OCI-M2 (cell line): Measurements from ENCODE around the gene NPIPB12.
"Not testable (repeated sequence)": the region's sequence is repeated elsewhere in the genome, so short reads cannot be mapped to it uniquely, and the experiment has no call there.

Experiments used
- DNase-seq: peaks from one replicate; lab custom pipeline; 2025; ENCODE audit not compliant: unreplicated experiment; lab: John Stamatoyannopoulos, UW

NPIPB12 gene

DNA sequence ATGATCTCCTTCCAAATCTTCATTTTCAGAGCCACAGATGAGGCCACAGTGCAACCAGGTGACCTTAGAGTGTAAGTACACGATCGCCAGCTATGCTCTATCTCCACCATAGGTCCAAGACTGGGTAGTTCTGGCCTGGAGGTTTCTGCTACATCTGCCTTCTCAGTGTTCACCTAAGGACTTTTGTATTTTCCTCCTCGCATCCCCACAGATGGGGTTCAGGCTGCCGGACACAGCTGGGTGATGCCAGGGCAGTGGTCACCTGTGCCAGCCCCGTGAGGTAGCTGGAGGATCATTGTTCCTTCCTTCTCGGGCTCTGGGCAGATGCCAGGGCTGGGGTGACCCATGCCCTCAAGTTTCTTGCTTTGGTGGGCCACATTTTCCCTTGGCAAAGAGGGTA, at the start of gene NPIPB12:
Gene NPIPB12, minus strand, starts transcription at position 101 of the 400 bp plus-strand sequence.
- not testable (repeated sequence) for DNase-seq

DNA sequence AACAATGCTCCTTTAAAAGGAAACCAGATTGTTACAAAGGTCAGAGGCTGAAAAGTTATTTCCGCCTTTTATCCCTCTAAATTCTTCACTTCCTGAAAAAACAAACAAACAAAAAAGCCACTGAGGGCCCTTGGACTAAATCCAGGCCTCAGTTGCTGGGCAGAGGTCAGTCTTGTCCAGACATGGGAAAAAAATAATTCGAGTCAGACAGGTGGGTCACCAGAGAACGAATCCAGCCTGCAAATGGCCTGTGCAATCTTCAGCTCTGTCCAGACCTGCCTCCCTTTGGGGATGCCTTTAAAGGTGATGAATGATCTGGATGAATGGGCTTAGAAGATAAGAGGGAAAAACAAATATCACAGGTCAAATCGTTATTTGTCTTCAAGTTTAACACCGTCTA, 15.3 kb upstream of the NPIPB12 start:
- not testable (repeated sequence) for DNase-seq

DNA sequence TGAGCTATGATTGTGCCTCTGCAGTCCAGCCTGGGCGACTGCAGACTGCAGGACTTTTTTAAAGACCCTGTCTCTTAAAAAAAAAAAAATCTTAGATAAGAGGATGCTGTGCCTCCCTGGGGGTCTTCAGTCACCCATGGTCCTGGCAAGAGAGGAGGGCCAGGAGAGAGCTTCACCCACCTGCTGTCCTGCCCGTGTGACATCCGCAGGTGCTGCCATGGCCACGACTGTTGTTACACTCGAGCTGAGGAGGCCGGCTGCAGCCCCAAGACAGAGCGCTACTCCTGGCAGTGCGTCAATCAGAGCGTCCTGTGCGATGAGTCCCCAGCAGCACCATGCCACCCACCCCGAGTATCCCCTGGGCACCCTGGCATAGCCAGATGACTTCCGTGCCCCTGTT, 23.9 kb downstream of the NPIPB12 start:
- DNase-seq = not testable (repeated sequence)

DNA sequence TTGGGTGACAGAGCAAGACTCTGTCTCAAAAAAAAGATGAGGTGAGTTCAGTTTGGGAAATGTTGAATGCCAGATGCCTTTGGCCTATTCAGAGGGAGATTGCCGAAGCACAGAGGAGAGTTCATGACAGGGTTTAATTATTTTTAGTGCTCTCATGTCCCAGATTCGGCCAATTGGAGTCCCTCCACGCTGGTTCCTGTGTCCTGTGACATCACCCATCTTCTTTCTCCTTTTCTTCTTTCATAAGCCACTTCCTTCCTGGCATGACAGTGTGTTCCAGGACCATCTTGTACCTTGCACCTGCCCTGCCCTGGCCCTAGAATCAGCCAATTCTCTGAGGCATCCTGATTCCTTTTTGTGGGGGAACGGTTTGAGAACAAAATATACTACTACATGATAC, 34.1 kb downstream of the NPIPB12 start:
- DNase-seq = not testable (repeated sequence)

DNA sequence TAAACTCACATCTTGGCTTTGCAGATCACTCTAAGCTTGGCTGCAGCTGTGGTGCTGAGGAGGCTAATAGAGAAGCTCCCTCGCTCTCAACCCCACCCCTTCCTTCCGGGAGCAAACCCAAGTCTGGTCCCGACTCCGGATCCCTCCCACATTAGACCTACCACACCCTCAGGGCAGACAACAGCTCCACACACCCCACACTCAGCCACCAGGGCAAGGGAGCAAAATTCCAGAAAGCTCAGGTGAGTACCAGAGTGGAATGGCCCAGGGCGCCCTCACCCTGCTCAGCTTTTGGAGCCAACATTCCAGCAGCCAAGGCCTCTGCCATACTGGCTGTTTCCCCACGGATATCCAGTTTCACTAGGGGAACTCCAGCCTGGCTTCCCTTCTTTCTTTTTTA, 36.5 kb downstream of the NPIPB12 start:
- not testable (repeated sequence) for DNase-seq

DNA sequence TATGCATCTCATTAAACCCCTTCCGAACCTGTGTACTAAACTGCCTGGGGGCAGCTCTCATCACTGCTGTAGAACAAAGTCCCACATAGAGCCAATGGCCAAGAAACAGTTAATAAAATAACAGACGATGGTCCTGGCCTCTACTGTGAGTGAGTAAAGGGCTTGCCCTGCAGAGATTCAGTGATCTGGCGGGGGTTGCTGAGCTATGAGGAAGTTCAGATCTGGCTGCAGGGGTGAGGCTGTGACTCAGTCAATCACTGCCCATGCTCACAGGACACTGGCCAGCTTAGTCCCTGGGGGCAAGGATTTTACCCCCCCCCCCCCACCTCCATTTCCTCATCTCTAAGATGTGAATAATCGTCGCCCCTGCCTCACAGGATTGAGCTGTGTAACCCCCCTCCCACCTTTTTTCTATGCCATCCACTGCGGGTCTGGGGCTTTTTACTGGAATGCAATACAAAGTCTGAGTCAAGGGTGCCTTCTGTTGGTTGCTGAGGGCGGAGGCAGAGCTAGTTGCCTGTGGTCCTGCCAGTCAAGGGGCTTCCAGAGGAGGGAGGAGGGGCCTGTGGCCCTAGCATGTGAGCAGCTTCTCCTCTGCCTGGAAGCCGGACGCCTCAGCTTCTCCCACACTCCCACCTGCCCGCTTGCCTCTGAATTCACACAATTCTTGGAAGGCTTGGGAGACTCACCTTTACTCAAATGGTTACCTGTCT, 38.4 kb downstream of the NPIPB12 start:
- DNase-seq = not testable (repeated sequence)

DNA sequence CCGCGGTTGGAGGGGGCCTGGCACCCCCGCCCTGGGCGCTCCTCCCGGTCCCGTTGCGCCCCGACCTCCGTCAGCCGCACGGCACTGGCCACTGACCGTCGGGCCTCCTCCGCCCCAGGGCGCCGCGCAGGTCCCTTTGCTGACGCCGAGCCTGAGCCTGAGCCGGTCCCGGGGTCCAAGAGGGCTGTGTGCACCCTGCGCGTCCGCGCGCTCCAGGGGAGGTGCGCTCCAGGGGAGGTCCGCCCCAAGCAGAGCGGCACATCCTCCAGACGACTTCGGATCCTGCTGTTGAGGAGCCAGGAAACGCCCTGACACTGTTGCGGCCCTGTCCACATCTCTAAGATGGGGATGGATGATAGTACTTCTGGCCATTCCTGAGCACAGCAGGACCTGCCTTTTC, 39.3 kb downstream of the NPIPB12 start:
- DNase-seq = not testable (repeated sequence)

DNA sequence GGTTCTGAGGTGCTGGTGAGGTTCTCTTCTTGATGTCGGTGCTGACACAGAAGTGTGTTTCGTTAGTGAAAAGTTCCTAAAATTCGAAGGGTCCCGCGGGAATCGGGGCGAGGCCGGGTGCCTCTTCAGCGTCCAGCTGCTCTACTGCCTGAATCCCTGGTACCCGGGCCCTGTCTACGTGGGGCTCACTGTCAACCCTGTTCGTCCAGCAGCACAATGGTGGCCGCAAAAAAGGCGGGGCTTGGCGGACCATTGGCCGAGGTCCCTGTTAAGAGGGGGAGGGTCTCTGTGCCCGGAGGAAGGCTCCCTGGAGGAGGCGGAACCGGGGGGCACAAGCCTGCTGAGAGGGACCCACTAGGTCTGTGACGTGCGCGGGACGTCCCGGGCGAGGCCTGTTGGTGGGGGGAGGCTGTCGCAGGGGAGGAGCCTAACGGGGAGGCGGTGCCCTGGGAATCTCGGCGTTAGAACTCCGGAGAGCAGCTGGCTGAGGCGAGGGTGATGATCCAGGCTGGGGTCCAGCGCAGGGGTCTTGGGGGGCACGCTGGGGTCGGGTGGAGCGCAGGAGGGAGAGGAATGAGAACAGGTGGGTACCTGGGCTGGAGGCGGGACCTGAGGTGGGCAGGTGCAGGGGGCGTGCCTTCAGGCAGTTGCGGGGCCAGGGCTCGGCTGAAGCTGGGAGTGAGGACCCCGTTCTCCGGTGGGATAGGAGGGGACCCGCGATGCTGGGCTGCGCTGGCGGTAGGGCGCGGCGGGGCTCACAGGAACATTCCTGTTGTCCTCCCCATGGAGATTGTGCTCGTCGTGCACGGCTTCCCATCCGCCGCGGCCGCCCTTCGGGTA, 40.0 kb downstream of the NPIPB12 start:
- not testable (repeated sequence) for DNase-seq

DNA sequence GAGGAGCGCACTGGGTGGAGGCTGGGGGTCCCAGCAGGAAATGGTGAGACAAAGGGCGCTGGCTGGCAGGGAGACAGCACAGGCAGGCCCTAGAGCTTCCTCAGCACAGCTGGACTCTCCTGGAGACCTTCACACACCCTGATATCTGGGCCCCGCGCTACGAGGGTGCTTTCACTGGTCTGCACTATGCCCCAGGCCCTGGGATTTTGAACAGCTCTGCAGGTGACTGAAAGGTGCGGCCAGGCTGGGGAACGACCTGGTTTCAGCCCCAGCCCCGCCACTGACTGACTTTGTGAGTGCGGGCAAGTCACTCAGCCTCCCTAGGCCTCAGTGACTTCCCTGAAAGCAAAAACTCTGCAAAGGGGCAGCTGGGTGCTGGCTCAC, 45.6 kb downstream of the NPIPB12 start:
- DNase-seq = not testable (repeated sequence)

DNA sequence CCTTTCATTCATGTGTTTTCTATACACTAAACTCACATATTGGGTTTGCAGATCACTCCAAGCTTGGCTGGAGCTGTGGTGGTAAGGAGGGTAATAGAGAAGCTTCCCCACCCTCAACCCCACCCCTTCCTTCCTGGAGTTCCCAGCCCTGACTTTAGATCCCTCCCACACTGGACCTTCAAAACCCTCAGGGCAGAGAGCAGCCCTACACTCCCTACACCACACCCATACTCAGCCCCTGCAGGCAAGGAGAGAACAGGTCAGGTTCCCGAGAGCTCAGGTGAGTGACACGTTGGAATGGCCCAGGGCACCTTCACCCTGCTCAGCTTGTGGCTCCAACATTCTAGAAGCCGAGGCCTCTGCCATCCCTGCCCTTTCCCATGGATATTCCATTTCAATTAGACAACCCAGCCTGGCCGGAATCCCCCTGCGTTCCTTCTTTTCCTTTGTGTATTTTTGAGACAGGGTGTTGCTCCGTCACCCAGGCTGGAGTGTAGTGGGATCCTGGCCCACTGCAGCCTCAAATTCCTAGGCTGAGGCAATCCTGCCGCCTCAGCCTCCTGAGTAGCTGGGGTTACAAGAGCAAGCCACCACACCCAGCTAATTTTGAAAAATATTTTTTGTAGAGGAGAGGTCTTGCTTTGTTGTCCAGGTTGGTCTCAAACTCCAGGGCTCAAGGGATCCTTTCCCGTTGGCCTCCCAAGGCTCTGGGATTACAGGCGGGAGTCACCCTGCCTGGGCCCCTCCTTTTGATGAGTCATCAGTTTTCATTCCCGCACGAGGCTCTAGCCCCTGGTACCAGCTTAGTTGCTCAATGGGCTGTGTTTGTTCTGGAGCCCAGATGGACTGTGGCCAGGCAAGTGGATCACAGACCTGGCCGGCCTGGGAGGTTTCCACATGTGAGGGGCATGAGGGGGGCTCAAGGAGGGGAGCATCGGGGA, 46.2 kb downstream of the NPIPB12 start, which contains the start of gene SULT1A4:
Gene SULT1A4, plus strand, starts transcription at position 208 of the 941 bp plus-strand sequence. CDS start 1,473 bp downstream, outside the sequence.
- DNase-seq = not testable (repeated sequence)

DNA sequence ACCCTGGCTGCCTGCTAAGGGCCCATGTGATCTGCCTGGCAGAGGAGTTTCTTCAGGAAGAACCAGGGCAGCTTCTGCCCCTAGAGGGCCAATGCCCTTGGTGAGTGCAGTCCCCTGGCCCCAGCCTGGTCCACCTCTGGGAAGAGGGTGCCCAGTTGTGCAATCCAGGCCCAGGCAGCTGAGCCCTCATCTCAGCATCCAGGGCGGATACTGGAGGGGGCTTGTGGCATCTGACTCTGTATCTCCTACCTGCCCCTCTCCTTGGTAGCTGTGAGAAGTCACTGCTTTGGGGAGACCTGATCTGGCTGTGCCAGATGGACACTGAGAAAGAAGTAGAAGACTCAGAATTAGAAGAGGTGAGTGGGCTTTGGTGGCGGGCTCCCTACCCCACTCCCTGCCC, 48.5 kb downstream of the NPIPB12 start:
- not testable (repeated sequence) for DNase-seq

DNA sequence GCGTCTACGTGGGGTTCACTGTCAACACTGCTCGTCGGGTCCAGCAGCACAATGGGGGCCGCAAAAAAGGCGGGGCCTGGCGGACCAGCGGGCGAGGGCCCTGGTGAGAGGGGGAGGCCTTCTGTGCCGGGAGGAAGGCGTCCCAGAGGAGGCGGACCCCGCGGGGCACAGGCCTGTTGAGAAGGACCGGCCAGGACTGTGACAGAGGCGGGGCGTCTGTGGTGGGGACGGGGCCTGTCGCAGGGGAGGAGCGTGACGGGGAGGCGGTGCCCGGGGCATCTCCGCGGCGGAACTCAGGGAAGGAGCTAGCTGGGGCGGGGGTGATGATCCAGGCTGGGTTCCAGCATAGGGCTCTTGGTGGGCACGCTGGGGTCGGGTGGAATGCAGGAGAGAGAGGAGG, 51.4 kb downstream of the NPIPB12 start:
- not testable (repeated sequence) for DNase-seq

DNA sequence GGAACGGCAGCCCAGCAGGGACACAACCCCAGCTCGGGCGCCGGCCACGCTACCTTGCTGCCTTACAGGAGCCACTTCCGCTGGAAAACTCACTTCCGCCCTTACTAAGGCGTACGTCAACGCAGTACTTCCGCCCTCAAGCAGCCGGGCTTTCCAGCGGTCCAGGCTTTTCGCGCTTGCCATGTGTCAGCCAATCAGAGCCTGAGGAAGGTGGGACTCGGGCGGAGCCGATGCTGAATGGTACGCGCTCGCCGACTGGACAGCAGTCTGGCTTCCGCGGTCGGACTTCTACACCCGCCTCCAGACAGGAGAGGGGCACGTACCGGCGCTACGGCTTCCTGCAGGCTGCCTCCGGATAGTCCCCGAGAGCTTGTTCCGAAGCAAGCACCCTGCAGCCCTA, 51.9 kb downstream of the NPIPB12 start, which contains the start of the genes BOLA2 and SLX1B:
Gene BOLA2, minus strand, starts transcription at position 83 of the 400 bp plus-strand sequence. CDS start 98 bp downstream, outside the sequence.
Gene SLX1B, plus strand, starts transcription at position 265 of the 400 bp plus-strand sequence.
- DNase-seq = not testable (repeated sequence)

DNA sequence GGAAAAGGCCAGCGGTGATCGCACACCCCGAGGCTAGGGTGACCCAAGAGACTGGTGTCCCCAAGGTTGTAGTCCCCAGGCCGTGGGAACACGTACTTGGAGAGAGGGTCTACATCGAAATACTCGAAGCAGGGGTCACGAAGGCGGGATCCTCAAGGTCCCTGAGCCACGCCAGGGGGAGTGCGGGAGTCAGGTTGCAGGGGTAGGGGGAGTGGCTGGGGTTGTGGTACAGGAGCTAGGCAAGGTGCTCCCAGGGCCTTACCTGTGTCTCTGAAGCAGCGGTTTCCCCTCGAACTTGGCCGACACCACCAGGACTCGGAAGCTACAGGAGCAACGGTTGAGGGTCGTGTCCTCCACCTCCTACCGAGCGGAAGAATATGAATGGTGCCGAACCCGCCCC, 52.5 kb downstream of the NPIPB12 start:
- DNase-seq = not testable (repeated sequence)
